ENCODE data around the gene PITX1. TPM values are rescaled to one million over a fixed set of nuclear protein-coding genes. Genes with fewer than 3 reads are reported as not detected.

Gene PITX1
- total RNA-seq, 4 donors from 2014 or later: 0.97 to 1.2 TPM; not detected in 2

- TF ChIP-seq, protein P1, sequence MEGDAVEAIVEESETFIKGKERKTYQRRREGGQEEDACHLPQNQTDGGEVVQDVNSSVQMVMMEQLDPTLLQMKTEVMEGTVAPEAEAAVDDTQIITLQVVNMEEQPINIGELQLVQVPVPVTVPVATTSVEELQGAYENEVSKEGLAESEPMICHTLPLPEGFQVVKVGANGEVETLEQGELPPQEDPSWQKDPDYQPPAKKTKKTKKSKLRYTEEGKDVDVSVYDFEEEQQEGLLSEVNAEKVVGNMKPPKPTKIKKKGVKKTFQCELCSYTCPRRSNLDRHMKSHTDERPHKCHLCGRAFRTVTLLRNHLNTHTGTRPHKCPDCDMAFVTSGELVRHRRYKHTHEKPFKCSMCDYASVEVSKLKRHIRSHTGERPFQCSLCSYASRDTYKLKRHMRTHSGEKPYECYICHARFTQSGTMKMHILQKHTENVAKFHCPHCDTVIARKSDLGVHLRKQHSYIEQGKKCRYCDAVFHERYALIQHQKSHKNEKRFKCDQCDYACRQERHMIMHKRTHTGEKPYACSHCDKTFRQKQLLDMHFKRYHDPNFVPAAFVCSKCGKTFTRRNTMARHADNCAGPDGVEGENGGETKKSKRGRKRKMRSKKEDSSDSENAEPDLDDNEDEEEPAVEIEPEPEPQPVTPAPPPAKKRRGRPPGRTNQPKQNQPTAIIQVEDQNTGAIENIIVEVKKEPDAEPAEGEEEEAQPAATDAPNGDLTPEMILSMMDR (IDR thresholded peaks at IDR 0.05): no peak
- TF ChIP-seq POLR2A (IDR thresholded peaks at IDR 0.05): no peak
- Histone ChIP-seq H3K4me3 (no peak overlapping the region), H3K27me3 (peaks cover 0 to 18% of the 10 kb centered on the region in 2 donors), H3K4me1 (no peaks in the 10 kb centered on the region), H3K9me3 (no peaks in the 10 kb centered on the region), H3K27ac (no peak overlapping the region), H3K36me3 (no peaks in the 10 kb centered on the region)
- no peak for DNase-seq
- intact Hi-C loops (cut with DNase I; ENCODE audit: low total_unique reads): no loop called here
Observed at GRCh38 chr5:135048286-135048685, 14.3 kb upstream of the PITX1 start.

DNA sequence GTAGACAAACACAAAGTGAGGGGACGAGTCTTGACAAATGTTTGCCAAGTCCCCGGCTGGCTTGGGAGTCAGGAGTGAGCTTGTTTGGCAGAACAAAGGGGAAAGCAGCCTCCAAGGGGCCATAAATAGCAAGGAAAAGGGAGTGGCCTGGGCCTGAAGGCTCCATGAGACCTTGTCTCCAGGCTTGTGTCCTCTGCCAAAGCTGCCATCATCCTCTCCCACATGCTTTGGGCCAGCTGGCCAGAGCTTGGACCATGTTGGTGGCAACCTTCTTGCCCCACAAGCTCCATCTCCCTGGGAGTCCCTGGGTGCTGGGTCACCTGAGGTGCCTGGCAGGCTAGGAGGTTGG lies 13.3 kb upstream of the PITX1 start:
- no peak for DNase-seq
- H3K27me3 ChIP-seq: peaks cover 0 to 18% of the 10 kb centered on the region in 2 donors
- intact Hi-C loops (cut with DNase I; ENCODE audit: low total_unique reads): no loop called here

GRCh38 chr5:135046661-135047346 lies 12.8 kb upstream of the PITX1 start:
- Histone ChIP-seq H3K9me3 (no peaks in the 10 kb centered on the region), H3K36me3 (no peaks in the 10 kb centered on the region), H3K27ac (no peak overlapping the region), H3K4me3 (no peak overlapping the region), H3K4me1 (no peaks in the 10 kb centered on the region), H3K27me3 (peaks cover 0 to 15% of the 10 kb centered on the region in 2 donors)
- intact Hi-C loops (cut with DNase I; ENCODE audit: low total_unique reads): no loop called here
- DNase-seq: no peak
- TF ChIP-seq, protein P1 (IDR thresholded peaks at IDR 0.05): no peak
- TF ChIP-seq POLR2A (IDR thresholded peaks at IDR 0.05): no peak

More for the DNA sequence above, 13.3 kb upstream of the PITX1 start:
- TF ChIP-seq, protein P1 (IDR thresholded peaks at IDR 0.05): no peak
- no peak for TF ChIP-seq POLR2A (IDR thresholded peaks at IDR 0.05)
- H3K4me3 ChIP-seq: no peak overlapping the region
- H3K36me3 ChIP-seq: no peaks in the 10 kb centered on the region
- no peaks in the 10 kb centered on the region for H3K4me1 ChIP-seq
- H3K27ac ChIP-seq: no peak overlapping the region
- no peaks in the 10 kb centered on the region for H3K9me3 ChIP-seq

DNA sequence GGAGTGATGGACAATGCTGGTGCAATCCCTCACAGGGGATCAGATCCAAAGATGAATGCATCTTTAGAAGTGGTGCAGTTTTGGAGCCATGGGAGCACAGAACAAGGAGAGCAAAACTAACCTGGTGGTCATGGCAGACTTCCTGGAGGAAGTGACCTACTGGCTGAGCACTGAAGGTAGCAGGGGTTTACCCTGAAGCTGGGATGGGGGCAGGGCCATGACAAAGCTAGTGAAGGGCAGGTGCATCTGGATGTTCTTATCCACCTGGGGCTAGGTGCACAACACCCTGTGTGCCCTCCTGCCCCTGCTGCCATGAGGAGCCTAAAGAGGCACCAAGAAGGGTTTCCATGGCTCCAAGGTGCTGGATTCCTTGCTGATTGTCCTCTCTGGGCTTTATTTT lies 11.5 kb upstream of the PITX1 start:
- H3K27me3 ChIP-seq: peaks cover 0 to 24% of the 10 kb centered on the region in 2 donors
- DNase-seq: no peak
- peaks cover 0 to 3% of the 10 kb centered on the region in 2 donors for H3K4me1 ChIP-seq
- no peak for TF ChIP-seq POLR2A (IDR thresholded peaks at IDR 0.05)
- TF ChIP-seq, protein P1 (IDR thresholded peaks at IDR 0.05): no peak
- intact Hi-C loops (cut with DNase I; ENCODE audit: low total_unique reads): no loop called here
- no peak overlapping the region for H3K4me3 ChIP-seq
- no peaks in the 10 kb centered on the region for H3K9me3 ChIP-seq
- H3K27ac ChIP-seq: no peak overlapping the region
- no peaks in the 10 kb centered on the region for H3K36me3 ChIP-seq

GRCh38 chr5:135042595-135042994 lies 8.6 kb upstream of the PITX1 start:
- H3K27me3 ChIP-seq: peaks cover 19 to 34% of the 10 kb centered on the region in 2 donors
- DNase-seq: no peak

More at GRCh38 chr5:135042595-135042994, 8.6 kb upstream of the PITX1 start:
- H3K9me3 ChIP-seq: no peaks in the 10 kb centered on the region
- no peak overlapping the region for H3K27ac ChIP-seq
- no peak overlapping the region for H3K4me3 ChIP-seq
- no peak for TF ChIP-seq POLR2A (IDR thresholded peaks at IDR 0.05)
- TF ChIP-seq, protein P1 (IDR thresholded peaks at IDR 0.05): no peak
- intact Hi-C loops (cut with DNase I; ENCODE audit: low total_unique reads): no loop called here
- H3K4me1 ChIP-seq: peaks cover 0 to 16% of the 10 kb centered on the region in 2 donors
- no peaks in the 10 kb centered on the region for H3K36me3 ChIP-seq
